ENCODE results near the gene ATP10A.

The ATP10A gene

DNA sequence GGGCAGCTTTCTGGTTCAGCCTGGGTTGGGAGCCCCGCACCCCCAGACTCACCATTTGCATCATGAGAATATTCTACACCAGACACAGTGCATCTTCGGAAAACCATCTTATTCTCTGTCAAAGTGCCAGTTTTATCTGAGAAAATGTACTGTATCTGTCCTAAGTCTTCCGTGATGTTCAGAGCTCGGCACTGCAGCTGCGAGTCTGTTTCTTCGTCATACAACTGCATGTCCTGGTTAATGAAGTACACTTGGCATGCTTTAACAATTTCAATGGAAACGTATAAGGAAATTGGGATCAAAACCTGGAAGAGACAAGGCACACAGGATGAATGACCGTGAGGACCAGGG, 141.5 kb downstream of the ATP10A start:
- H3K4me3 Mint-ChIP-seq = no peak overlapping the region
- ATAC-seq (replicated peaks) (no peak), DNase-seq (no peak)
- no peaks in the 10 kb centered on the region for H3K9me3 Mint-ChIP-seq
- no peak overlapping the region for H3K27ac Mint-ChIP-seq
- H3K4me1 Mint-ChIP-seq (ENCODE audit: low read depth in 2 of 2) = peaks cover 0 to 4% of the 10 kb centered on the region in 2 donors
- no peaks in the 10 kb centered on the region for H3K27me3 Mint-ChIP-seq
- H3K36me3 Mint-ChIP-seq (ENCODE audit: insufficient read depth) = peaks cover 15% of the 10 kb centered on the region

DNA sequence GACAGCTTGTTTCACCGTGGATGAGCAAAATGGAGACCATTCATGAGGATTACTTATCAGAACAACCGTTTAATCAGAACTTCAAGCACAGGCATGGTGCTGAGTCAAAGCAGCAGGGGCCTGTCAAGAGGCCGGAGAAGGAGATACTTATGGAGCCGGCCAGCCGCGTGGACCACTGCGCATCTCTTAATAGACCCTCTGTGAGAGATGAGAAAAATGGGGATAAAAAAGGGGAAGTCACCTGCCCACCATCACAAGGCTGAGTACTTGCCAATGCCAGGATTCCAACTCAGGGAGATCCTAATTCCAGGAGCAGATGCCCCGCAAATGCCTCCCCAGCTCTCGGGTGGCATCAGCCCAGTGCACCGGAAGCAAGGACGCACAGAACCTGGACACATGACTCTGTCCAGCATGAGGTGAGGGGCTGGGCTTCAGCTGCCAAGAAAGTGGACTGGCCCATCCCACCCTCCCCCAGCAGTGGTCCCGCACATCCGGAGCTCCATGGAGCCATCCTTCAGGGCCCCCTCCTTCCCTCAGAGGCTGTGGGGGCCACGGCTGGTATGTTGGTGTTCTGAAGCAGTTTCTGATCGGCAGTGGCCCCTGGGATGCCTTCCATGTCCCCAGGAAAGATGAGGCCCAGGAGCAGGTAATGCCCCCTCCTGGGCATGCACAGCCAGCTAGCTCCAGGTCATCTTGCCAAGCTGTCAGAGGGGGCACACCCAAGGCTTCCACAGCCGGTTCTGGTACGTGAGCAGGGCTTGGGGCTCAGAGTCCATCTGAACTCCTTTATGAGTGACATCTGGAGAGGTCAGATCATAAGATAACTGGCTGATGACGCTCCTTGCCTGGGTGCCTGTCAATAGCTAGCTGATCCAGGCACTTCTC, 143.8 kb downstream of the ATP10A start:
- Mint-ChIP-seq H3K4me1 (ENCODE audit: low read depth in 2 of 2) (peaks cover 0 to under 1% of the 10 kb centered on the region in 2 donors), H3K4me3 (no peak overlapping the region), H3K27ac (no peak overlapping the region), H3K27me3 (no peaks in the 10 kb centered on the region), H3K9me3 (no peaks in the 10 kb centered on the region), H3K36me3 (ENCODE audit: insufficient read depth) (peaks cover 10% of the 10 kb centered on the region)
- DNase-seq = no peak
- ATAC-seq (replicated peaks) = no peak

DNA sequence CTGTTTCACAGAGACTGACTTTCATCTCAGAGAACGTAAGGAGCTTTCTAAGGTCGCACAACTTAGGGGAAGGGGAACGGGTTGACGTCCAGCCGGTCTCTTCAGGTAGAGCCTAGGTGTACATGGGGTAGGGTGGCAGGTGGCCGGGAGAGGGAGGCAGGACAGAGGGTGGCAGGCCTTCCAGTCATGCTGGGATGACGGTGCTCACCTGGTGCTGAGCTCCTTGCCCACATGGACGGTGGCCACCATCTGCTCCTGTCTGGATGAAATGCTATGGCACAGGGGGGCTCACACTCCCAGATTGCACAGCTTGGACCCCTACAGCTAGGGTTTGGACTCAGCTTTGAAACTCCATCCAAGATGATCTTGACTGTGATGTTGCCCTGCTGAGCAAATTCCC, 144.5 kb downstream of the ATP10A start:
- peaks cover 7% of the 10 kb centered on the region for H3K36me3 Mint-ChIP-seq (ENCODE audit: insufficient read depth)
- no peak for ATAC-seq (replicated peaks)
- H3K4me1 Mint-ChIP-seq (ENCODE audit: low read depth in 2 of 2) = no peaks in the 10 kb centered on the region
- H3K27ac Mint-ChIP-seq = no peak overlapping the region
- DNase-seq = no peak
- no peak overlapping the region for H3K4me3 Mint-ChIP-seq
- H3K9me3 Mint-ChIP-seq = no peaks in the 10 kb centered on the region
- no peaks in the 10 kb centered on the region for H3K27me3 Mint-ChIP-seq

DNA sequence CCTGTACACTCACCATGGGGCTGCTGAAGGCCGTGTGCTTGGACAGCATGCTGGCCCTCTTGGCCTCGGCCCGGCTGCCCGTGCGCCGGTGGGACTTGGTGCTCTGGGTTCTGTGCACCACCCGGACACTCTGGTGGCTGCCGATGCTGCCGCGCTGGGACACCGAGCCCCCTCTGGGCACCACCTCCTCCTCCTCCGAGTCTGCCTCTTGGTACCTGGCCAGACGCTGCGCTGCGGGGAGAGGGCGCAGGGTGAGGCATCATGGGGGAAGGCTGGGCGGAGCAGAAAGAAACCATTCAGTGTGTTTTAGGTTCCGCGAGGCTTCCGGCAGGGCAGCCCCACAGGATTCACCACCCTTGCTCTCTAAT, 145.0 kb downstream of the ATP10A start:
- DNase-seq (no peak), ATAC-seq (replicated peaks) (no peak)
- H3K9me3 Mint-ChIP-seq = no peaks in the 10 kb centered on the region
- H3K4me3 Mint-ChIP-seq = no peak overlapping the region
- H3K4me1 Mint-ChIP-seq (ENCODE audit: low read depth in 2 of 2) = no peaks in the 10 kb centered on the region
- H3K36me3 Mint-ChIP-seq (ENCODE audit: insufficient read depth) = peaks cover 7% of the 10 kb centered on the region
- no peak overlapping the region for H3K27ac Mint-ChIP-seq
- no peaks in the 10 kb centered on the region for H3K27me3 Mint-ChIP-seq

DNA sequence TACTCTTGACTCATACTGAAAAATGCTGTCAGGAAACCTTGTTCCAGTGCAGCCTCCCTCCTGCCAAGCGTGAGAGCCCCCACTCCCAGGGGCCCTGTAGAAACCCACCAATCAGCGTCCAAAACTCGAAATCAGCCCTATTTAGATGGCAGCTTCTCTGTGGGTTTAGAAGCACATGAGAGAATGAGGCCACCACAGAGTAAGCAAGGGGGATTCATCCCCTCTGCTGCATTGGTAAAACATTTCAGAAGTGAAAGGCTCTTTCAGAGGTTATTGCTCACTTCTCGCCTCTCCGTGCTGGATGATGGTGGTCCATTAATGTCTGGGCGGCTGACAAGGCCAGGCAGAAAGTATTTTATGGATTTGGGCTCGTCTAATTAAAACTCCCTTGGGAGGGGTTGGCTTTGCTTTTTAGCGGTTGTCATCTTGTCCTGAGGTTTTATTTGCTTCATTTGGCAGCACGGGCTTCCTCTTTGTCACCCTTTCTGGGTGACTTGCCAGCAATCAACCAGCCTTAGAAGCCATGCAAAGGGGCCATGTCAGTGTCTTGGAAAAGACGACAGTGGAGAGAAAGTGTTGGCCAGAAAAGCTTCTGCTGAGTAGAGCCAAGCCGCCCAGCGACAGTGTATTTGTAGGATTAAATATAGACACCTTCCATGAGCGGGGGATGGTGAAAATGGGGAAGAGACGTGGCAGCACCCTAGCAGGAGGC, 145.5 kb downstream of the ATP10A start:
- Mint-ChIP-seq H3K9me3 (no peaks in the 10 kb centered on the region), H3K27ac (no peak overlapping the region), H3K36me3 (ENCODE audit: insufficient read depth) (peaks cover 1% of the 10 kb centered on the region), H3K4me3 (no peak overlapping the region), H3K4me1 (ENCODE audit: low read depth in 2 of 2) (no peaks in the 10 kb centered on the region), H3K27me3 (no peaks in the 10 kb centered on the region)
- no peak for ATAC-seq (replicated peaks)
- DNase-seq = no peak

DNA sequence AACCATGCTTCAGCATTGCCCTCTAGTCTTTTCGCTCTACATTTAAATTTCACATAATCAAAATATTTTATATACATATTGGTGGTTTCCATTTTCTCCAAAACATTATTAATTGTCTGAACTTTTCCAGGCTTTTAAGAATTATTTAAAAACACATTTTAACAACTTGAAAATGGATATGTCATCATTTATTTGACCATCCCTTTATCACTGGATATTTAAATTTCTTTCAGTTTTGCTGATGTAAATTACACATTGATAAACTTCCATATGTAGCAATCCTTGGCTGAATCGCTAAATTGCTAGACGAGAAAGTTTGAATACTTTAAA, 146.0 kb downstream of the ATP10A start:
- H3K4me3 Mint-ChIP-seq = no peak overlapping the region
- H3K9me3 Mint-ChIP-seq = no peaks in the 10 kb centered on the region
- DNase-seq (no peak), ATAC-seq (replicated peaks) (no peak)
- no peaks in the 10 kb centered on the region for H3K27me3 Mint-ChIP-seq
- H3K36me3 Mint-ChIP-seq (ENCODE audit: insufficient read depth) = no peaks in the 10 kb centered on the region
- no peaks in the 10 kb centered on the region for H3K4me1 Mint-ChIP-seq (ENCODE audit: low read depth in 2 of 2)
- H3K27ac Mint-ChIP-seq = no peak overlapping the region

DNA sequence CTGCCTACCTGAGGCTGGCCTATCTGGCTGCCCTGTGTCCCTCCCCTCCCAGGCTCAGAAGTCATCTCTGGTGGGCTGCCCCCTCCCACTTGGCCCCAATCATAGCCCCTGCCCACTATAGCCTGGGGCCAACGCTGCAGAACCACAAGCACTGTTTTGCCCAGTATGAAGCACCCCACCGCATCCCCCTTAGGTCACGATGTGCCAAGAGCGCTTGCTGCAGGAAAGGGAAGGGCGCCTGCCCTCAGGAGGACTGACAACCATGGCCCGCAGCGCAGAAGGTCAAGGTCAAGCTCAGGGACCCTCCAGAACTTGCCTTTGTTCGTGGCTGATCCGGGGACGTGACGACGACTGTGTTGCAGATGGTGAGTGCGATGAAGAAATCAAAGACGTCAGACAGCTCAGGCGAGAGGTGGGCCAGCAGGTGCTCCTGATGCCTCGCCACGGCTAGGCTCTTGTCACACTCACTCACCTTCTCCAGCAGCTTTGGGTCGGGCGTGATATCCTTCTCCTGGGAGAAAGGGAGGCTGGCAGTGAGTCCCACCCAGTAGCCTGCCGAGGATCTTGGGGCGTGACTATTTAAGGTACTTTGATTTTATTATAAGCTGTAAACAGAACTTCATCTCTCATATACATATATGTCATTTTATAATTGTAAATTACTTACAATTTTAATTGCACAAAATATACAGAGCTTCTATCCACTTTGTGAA, 146.6 kb downstream of the ATP10A start:
- Mint-ChIP-seq H3K27ac (no peak overlapping the region), H3K27me3 (no peaks in the 10 kb centered on the region), H3K4me3 (no peak overlapping the region), H3K36me3 (ENCODE audit: insufficient read depth) (no peaks in the 10 kb centered on the region), H3K9me3 (no peaks in the 10 kb centered on the region), H3K4me1 (ENCODE audit: low read depth in 2 of 2) (no peaks in the 10 kb centered on the region)
- no peak for ATAC-seq (replicated peaks)
- no peak for DNase-seq

DNA sequence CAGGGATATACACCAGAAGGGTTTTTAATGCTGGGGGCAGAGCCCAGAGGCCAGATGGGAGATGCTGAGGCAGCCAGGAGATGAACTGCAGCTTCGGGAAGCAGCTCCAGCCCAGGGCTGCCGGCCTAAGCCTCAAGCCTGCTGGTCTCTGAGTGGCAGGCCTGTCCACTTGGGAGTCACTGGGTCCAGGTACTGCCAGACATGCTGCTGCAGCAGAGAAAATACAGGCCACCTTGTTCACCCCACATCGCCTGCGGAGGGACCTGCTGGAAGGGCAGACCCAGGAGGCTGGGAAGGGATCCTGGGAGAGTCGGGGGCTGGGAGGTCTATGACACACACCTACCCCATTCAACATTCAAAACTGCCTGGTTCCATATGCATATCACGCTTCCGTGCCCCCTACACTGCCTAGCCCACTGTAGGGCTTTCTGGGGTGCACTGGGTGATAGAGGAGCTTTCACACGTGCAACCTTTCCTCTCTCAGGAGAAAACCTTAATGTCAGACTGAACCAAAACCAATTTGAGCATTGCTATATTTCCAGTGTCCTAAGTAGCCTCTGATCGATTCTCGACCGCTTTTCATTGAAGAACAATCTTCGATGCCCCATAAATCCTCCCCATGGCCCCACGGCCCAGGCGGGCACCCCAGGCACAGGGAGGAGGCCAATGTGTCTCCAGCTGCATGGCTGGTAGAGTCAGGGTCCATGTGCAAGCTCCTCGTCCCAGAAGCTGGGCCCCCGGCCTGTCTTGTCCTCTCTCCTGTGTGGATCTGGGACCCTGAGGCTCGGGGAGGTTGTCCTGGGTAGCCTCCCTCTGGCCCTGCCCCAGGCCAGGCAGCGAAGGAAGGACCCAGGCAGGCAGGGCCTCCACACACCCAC, 147.4 kb downstream of the ATP10A start:
- Mint-ChIP-seq H3K9me3 (no peaks in the 10 kb centered on the region), H3K27me3 (no peaks in the 10 kb centered on the region), H3K4me3 (no peak overlapping the region), H3K27ac (no peak overlapping the region), H3K36me3 (ENCODE audit: insufficient read depth) (no peaks in the 10 kb centered on the region), H3K4me1 (ENCODE audit: low read depth in 2 of 2) (no peaks in the 10 kb centered on the region)
- DNase-seq (no peak), ATAC-seq (replicated peaks) (no peak)

DNA sequence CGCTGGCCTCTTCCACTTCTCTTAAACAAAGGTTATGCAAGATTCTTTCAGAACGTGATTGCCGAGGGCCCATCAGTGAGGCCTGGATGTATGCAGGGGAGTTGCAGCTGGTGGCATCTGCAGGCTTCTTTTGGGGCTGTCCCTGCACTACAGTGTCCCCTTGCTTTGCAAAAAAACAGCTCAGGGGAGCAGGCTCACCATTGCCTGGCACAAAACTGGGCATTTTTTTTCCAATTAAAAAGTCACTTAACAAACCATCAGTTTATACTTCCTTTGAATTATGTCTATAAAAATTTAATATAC, 148.6 kb downstream of the ATP10A start:
- no peak for DNase-seq
- Mint-ChIP-seq H3K9me3 (no peaks in the 10 kb centered on the region), H3K4me3 (no peak overlapping the region), H3K27me3 (no peaks in the 10 kb centered on the region), H3K27ac (no peak overlapping the region), H3K36me3 (ENCODE audit: insufficient read depth) (peaks cover 4% of the 10 kb centered on the region), H3K4me1 (ENCODE audit: low read depth in 2 of 2) (no peaks in the 10 kb centered on the region)
- no peak for ATAC-seq (replicated peaks)

DNA sequence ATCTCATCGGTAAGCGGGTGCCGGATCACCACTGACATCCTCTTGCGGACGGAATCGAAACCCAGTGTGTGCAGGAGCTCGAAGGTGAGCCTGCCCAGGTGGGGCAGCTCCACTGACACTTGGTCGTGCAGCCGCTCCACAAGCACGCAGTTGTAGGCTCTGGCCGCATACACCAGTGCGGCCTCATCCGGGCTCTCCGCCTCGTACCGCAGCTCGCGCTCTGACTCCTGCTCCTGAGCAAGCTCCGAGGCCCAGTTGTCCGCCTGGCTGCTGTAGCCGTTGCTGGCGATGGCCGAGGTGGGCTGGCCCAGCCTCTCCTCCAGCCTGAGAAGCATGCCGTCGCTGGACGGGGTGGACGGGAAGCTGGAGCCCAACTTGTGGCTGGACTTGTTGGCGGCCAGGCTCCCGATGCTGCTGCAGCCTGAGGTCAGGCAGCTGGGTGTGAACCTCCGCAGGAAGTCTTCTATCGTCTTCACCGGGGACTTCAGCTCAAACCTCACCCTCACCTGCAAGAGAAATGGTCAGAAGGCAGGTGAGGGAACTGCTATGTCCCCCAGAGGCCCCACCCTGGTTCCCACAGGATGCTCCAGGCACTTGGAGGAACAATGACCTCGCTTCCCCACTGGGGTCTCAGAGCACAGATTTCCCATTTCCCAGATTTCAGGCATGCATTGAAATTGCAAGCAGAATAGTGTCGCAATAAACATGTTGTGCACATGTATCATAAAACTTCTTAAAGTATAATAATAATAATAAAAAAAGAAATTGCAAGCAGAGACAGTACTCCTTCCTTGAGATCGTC, 149.2 kb downstream of the ATP10A start:
- ATAC-seq (replicated peaks) (no peak), DNase-seq (no peak)
- H3K4me3 Mint-ChIP-seq = no peak overlapping the region
- no peaks in the 10 kb centered on the region for H3K4me1 Mint-ChIP-seq (ENCODE audit: low read depth in 2 of 2)
- H3K9me3 Mint-ChIP-seq = no peaks in the 10 kb centered on the region
- H3K27ac Mint-ChIP-seq = no peak overlapping the region
- no peaks in the 10 kb centered on the region for H3K27me3 Mint-ChIP-seq
- H3K36me3 Mint-ChIP-seq (ENCODE audit: insufficient read depth) = peaks cover 7% of the 10 kb centered on the region

DNA sequence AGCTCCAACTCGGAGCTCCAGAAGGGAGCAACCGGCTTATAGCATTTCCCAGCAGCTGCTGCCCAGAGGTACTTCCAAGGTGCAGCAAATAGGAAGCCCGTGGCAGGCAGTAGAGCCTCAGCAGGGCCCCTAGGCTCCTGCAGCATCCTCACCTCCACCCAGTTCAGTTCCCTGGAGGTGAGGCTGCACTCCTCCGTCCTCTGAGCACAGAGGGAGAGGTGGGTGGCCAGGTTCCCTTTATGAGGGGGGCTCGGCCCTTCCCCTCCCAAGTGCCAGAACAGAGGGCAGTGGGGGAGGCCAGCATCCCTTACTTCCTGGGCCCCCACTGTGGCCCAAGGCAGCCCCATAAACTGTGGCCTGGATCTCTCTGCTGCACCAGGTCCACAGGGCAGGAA, 150.2 kb downstream of the ATP10A start:
- no peaks in the 10 kb centered on the region for H3K27me3 Mint-ChIP-seq
- no peak overlapping the region for H3K4me3 Mint-ChIP-seq
- ATAC-seq (replicated peaks) = no peak
- DNase-seq = no peak
- no peaks in the 10 kb centered on the region for H3K4me1 Mint-ChIP-seq (ENCODE audit: low read depth in 2 of 2)
- no peak overlapping the region for H3K27ac Mint-ChIP-seq
- no peaks in the 10 kb centered on the region for H3K9me3 Mint-ChIP-seq
- H3K36me3 Mint-ChIP-seq (ENCODE audit: insufficient read depth) = peaks cover 7% of the 10 kb centered on the region

DNA sequence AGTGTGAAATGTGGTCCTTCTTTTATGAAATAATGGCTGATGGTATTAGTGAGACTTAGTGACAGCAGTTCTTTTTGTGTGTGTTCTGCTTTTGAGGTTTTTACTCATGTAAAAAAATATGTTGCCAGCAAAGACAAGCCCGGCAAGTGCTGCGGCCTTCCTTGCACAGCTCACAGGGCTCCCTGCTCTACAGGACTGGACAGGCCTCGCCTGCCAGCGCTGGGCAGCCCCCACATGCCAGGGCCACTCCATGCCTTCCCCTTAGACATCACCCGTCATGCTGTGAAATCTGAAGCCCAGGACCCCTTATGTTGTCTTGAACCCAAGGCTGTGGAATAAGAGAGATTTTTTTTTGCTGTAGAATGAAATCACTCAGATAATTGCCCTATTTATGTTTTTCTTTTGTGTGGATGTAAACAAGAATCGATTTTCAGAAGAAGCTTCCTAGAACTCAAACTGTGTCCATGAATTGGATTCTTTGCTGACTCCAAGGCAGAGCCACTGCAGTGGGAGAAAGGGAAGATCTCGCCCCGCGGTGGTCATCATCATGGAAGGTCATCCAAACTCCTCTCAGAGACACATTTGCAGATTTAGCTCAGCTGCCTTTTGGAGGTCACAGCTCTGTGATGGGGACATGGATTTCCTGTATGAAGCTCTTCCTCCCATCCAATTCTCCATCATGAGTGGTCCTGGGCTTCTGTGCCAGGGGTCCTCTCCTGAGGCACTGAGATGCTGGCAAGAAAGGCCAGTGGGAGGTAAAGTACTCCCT, 150.8 kb downstream of the ATP10A start:
- Mint-ChIP-seq H3K4me3 (no peak overlapping the region), H3K4me1 (ENCODE audit: low read depth in 2 of 2) (no peaks in the 10 kb centered on the region), H3K27me3 (no peaks in the 10 kb centered on the region), H3K9me3 (no peaks in the 10 kb centered on the region), H3K36me3 (ENCODE audit: insufficient read depth) (peaks cover 7% of the 10 kb centered on the region), H3K27ac (no peak overlapping the region)
- DNase-seq (no peak), ATAC-seq (replicated peaks) (no peak)

Data from effector memory CD8-positive, alpha-beta T cell (primary cell).